Measurements from ENCODE around the gene CALHM4.

The CALHM4 gene

GRCh38 chr6:116553451-116553850, at the start of gene CALHM4:
Gene CALHM4 (plus strand): TSS chr6:116553751. CDS start chr6:116553794, 43 bp downstream.
- DNase-seq (ENCODE audit: low spot score), result no peak

- no peak for DNase-seq (ENCODE audit: low spot score)
Observed at GRCh38 chr6:116507324-116507723, 46.2 kb upstream of the CALHM4 start.

- DNase-seq (ENCODE audit: low spot score), result no peak
Observed at GRCh38 chr6:116508527-116508926, 45.0 kb upstream of the CALHM4 start.

- no peak for DNase-seq (ENCODE audit: low spot score)
Observed at GRCh38 chr6:116511424-116512110, 42.0 kb upstream of the CALHM4 start, which contains the start of gene CALHM5. Gene CALHM5 (plus strand): TSS chr6:116511639. CDS start chr6:116511697, 58 bp downstream.

GRCh38 chr6:116512111-116512559, 41.4 kb upstream of the CALHM4 start:
- no peak for DNase-seq (ENCODE audit: low spot score)

GRCh38 chr6:116512734-116513133, 40.8 kb upstream of the CALHM4 start:
- DNase-seq (ENCODE audit: low spot score), result no peak

- no peak for DNase-seq (ENCODE audit: low spot score)
Observed at GRCh38 chr6:116513224-116513875, 40.2 kb upstream of the CALHM4 start.

- DNase-seq (ENCODE audit: low spot score), result no peak
Observed at GRCh38 chr6:116514111-116514510, 39.4 kb upstream of the CALHM4 start.

GRCh38 chr6:116515141-116515540, 38.4 kb upstream of the CALHM4 start:
- DNase-seq (ENCODE audit: low spot score), result no peak

GRCh38 chr6:116518621-116519368, 34.8 kb upstream of the CALHM4 start:
- DNase-seq (ENCODE audit: low spot score), result no peak

GRCh38 chr6:116522896-116523295, 30.7 kb upstream of the CALHM4 start:
- DNase-seq (ENCODE audit: low spot score), result no peak

GRCh38 chr6:116524236-116524635, 29.3 kb upstream of the CALHM4 start:
- DNase-seq (ENCODE audit: low spot score), result no peak

- no peak for DNase-seq (ENCODE audit: low spot score)
Observed at GRCh38 chr6:116528133-116528532, 25.4 kb upstream of the CALHM4 start.

- no peak for DNase-seq (ENCODE audit: low spot score)
Observed at GRCh38 chr6:116528780-116529179, 24.8 kb upstream of the CALHM4 start.

- DNase-seq (ENCODE audit: low spot score), result no peak
Observed at GRCh38 chr6:116529466-116530290, 23.9 kb upstream of the CALHM4 start.

GRCh38 chr6:116530436-116530835, 23.1 kb upstream of the CALHM4 start:
- no peak for DNase-seq (ENCODE audit: low spot score)

- peak; percentile 48 for DNase-seq (ENCODE audit: low spot score)
Observed at GRCh38 chr6:116531675-116532570, 21.6 kb upstream of the CALHM4 start.

- DNase-seq (ENCODE audit: low spot score), result no peak
Observed at GRCh38 chr6:116533233-116533957, 20.2 kb upstream of the CALHM4 start.

GRCh38 chr6:116535109-116535508, 18.4 kb upstream of the CALHM4 start:
- DNase-seq (ENCODE audit: low spot score), result no peak

GRCh38 chr6:116536216-116536621, 17.3 kb upstream of the CALHM4 start:
- DNase-seq (ENCODE audit: low spot score), result peak; percentile 32

Data from germinal center (tissue), 1 donor.